Frontal cortex (tissue), 4 donors: ENCODE measurements around the gene SKAP2. TPM values are rescaled to one million over a fixed set of nuclear protein-coding genes. Genes with fewer than 3 reads are reported as not detected.

Experiments
- DNase-seq, 2 donors: peaks; one replicate each; pipeline ENCODE4 v3.0.0; 2012; ENCODE audit warnings: low spot score in 2 of 2
- FAIRE-seq: peaks from 2 replicates; lab custom pipeline; 2012; peaks lifted over from hg19 to GRCh38; lab: Jason Lieb, UNC
- total RNA-seq: library from RNA; depleted of rRNA; stranded (reverse); fragments of >200 nt; gene quantifications from one replicate; pipeline ENCODE4 v1.2.3, GENCODE V29; 2014
- donor health status: control.
- donor health status: control.
- donor health status: control.

The SKAP2 gene, protein sequence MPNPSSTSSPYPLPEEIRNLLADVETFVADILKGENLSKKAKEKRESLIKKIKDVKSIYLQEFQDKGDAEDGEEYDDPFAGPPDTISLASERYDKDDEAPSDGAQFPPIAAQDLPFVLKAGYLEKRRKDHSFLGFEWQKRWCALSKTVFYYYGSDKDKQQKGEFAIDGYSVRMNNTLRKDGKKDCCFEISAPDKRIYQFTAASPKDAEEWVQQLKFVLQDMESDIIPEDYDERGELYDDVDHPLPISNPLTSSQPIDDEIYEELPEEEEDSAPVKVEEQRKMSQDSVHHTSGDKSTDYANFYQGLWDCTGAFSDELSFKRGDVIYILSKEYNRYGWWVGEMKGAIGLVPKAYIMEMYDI
- total RNA-seq: 11.0 TPM

DNA sequence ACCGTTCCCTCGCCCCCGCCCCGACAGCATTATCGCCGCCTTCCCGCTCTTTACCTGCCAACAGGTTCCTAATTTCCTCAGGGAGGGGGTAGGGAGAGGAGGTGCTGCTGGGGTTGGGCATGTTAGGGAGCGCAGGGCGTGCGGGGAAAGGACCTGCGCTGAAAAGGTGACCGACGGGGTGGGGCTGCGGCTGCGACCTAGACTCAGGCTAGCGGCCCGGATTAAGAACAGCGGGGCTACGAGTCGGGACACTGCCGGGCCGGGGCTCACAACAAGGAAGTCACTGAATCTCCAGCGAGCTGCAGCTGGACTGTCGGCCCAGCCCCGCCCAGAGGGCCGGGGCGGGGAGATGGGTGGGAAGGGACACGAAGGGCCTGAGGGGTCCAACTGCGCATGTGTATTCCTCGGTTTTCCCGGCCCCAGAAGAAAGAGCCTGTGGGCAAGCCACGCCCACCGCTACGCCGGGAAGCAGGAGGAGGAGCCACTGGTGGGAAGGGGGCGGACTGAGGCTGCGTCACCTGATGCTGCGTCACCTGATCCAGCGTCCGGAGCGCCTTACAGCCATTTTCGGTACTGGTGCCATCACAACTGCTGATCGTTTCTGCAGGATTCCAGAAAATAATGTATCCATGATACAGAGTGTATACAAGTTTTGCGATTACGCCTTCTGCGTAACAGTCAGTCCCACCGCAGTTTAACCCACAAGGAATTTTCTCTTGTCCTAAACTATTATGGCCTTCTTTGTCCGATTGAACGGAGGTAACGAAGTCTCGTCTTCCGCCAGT lies at the start of gene SKAP2:
Gene SKAP2 (minus strand): TSS at position 282 of the 785 bp plus-strand sequence. CDS start 161 bp downstream, at position 121.
- FAIRE-seq (peak; percentile 3), DNase-seq (peak; percentile 70 to 85)

DNA sequence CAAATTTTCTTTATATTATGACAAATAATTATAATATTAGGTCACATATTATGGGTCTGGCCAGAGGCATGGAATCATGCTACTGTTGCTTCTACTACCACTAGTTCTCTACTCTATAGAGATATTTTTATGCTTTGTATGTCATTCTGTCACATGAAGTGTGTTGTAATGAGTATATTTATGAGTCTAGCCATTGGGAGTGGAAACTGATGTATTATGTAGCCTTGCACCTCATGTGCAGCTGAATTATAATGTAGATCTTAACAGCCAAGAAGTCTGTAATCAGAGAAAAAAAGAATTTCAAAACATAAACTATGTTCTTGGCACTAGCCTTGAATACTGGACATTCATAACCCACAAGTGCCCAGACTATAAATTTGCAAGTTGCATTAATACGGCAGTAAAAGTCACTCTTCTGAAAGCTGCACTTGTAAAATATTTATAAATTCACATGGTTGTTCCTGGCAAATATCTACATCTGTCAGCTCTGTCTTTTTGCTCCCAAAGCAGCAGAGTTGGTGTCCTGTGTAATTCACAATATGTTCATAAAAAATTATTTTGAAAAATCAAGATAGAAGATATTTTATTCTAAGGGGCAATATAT lies 48.6 kb upstream of the SKAP2 start:
- DNase-seq (no peak), FAIRE-seq (no peak)

DNA sequence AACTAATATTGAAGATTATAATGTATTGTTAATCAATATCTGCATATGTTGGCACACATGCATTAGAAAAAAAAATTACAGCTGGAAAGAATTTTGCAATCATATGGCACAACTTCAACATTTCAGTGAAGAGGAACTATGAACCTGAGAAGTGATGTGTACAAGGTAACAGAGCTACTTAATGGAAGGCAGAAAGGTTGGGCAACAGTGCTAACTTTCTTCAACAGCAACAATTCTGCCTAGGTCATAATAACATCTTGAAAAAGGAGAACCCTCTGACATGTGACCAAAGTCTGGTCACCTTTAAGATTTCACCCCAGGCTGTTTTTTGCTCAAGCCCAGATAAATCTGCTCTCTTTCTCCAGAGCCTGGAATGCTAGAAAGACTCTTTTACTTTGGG lies 47.9 kb upstream of the SKAP2 start:
- DNase-seq (no peak), FAIRE-seq (no peak)

DNA sequence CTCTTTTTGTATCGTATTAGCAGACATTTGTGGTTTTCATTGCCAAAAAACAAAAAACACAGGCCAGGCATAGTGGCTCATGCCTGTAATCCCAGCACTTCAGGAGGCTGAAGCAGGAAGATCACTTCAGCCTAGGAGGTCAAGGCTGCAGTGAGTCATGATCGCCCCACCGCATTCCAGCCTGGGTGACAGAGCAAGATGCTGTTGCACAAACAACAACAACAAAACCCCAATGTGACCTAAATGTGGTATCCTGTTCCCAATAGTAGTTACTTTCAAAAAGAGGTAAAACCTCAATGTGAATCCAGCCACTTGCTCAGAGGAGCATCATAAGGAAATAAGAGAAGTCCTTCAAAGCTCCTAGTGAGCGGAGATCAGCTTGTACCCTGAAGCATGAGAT lies 45.8 kb upstream of the SKAP2 start:
- FAIRE-seq: no peak
- no peak for DNase-seq

DNA sequence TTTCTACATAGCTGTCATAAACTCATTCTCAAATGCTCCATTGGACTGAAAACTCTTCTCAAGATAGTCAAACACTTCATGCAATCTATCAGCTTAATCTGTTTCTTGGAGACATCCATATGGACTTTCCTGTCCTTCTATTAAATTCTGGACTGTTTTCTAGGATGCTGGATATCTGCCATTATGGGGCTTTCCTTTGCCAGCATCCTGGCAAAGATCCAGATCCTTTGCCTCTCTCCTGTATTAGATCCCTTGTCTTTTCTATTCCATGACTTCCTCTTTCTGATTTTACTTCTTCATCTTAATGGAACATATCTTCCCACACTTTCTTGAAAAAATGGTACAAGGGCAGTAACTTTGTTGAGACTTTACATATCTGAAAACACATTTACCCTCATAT lies 35.9 kb upstream of the SKAP2 start:
- DNase-seq (no peak), FAIRE-seq (no peak)

DNA sequence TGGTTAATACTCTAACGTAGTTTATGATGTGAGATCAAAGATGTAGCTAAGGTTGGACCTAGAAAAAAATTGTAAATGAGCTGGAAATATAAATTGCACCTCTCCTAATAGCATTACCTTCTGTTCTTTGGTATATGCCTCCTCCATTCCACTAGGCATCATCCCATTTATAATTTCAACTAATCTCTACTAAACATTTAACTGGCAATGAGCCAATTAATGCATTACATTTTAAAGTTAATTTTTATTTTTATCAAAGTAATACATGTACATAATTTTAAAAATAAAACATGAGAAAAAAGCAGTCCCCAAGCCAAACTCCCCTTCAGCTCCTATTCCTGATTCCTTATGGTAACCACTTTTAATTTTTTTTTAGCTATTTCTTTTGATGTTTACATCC lies 35.1 kb upstream of the SKAP2 start:
- no peak for FAIRE-seq
- no peak for DNase-seq

DNA sequence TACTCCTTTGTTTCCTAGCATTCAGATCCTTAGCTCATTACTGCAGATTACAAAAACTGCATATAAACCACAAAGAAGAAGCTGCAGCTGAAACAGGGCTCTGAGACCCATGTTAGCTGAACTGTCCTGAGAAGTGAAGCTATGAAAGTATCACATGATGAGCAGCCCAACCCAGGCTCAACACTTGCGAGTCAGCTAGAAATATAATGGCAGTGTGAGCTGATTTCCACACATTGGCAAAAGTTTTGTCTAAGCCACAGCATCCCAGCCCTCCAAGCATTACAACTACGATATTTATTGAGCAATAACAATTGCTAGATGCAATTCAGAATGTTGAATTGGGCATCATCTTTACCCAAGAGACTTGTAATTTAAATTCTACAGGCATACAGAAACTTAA lies 34.5 kb upstream of the SKAP2 start:
- no peak for FAIRE-seq

DNA sequence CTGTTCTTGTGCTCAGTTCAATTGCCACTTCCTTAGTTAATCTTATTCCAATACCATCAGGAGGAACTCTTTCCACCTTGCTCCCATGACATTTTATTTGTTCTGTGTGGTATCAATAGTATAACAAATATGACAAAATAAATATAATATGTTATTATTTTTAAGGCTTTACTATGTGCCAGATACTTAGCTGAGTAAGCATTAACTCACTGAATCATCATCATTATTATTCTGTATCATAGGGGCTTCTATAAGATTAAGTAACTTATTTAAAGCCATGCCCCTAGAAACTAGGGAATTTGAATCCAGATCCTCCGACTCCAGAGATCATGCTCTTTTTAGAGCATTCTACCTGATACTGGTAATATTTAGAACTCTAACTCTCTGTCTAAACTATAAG lies 33.5 kb upstream of the SKAP2 start:
- DNase-seq: no peak
- no peak for FAIRE-seq

More for the DNA sequence above, 34.5 kb upstream of the SKAP2 start:
- no peak for DNase-seq

DNA sequence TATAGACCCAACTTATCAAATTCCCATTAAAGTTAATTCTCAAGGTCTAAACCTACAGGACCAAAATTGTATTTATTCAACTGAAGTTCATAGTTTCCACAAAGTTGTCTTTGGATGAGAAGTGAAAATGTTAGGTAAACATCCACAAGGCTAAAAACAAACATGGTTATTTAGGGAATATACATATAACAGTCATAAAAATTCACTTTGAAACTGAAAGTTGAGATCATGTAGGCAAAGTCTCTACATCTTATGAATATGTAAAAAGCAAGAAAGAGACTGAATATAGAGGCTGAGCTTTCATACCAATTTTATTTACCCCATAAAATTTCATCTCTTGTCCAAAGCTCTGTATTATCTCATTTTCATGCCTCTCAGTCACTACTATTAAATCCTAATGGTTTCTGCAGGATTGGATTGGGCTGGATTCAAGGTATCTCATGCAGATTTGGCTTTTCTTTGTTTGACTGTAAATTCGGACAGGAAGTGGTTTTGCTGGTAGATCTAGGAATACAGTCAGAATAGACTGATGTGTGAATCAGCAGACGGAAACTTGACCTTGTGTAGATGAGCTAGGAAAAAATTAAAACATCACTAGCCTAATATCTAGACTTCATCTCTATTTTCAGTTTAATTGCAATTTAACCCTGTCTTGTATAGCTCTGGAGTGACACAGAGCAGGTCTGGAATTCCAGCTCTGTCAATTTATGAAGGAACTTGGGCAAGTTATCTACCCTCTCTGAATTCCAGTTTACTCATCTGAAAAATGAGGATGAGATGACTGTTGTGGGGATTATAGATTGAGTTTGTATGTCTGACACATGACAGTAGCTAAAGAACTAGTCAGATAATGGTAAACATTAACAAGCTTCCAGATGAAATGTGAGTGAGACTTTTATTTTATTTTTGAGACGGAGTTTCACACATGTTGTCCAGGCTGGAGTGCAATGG lies 27.3 kb upstream of the SKAP2 start:
- no peak for DNase-seq
- no peak for FAIRE-seq

DNA sequence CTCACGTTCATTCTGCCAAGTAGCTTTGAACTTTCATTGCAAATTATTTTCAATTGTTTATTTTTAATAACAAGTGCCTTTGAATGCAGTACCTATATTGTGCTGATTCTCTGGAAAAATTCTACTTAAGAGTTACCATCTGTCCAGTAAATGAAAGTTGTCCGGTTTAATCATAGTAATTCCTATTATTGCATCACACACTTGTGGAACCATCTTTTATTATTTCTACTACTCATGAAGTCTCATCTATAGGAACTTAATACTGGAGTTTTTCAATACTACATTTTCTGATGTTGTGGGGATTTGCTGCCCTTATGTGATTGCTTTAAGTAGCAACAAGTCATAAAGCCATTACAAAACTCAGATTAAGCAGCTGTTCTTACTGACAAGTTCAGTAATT lies 16.5 kb upstream of the SKAP2 start:
- FAIRE-seq (no peak), DNase-seq (no peak)

DNA sequence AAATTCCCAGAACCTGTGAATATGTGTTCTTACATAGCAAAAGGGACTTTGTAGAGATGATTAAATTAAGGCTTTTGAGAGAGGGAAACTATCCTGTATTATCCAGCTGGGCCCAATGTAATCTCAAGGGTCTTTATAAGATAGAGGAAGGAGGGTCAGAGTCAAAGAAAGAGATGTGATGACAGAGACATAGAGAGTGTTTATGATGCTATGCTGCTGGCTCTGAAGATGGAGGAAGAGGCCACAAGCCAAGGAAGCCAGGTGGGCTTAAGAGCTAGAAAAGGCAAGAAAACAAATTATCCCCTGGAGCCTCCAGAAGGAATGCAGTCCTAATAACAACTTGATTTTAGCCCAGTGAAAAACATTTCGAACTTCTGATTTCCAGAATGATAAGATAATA lies 15.3 kb upstream of the SKAP2 start:
- DNase-seq (no peak), FAIRE-seq (no peak)

DNA sequence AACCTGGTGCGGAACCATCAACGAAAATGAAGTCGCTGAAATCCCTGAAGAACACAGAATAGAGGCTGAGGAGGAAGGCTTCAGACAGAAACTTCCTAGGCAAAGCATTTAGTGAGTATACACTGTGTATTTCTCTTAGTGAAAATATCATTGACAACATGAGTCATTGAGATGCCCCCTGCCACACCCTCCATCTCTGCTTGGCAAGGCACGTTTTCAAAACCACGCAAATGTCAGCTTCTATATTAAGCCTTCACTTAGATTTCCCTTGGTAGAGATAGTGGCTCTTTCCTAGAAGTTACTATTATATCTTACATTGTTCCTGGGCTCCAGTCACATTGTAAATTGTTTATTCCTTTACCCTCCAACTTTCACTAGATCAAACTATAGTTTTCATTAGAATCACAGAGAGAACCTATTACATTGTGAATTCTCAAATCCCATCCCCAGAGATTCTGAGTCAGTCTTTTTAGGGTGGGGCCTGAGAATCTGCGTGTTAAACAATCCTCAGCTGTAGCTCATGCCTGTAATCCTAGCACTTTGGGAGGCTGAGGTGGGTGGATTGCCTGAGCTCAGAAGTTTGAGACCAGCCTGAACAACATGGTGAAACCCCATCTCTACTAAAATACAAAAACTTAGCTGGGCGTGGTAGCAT lies 4.6 kb upstream of the SKAP2 start:
- DNase-seq (no peak), FAIRE-seq (no peak)

DNA sequence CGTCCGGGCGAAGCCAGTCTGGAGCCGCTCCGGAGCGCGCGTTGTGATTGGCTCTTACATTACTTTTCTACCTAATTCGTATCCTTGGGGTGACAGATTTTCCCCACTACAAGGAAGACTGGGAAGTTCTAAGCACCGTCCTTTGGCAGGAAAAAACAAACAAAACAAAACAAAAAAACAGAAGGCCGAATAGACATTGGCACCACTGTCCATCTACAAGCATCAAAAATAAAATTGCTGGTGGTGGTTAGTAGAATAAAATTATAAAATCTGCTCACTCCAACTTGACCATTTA lies 651 bp upstream of the SKAP2 start:
- DNase-seq (peak in 1 of 2 donors; percentile 43), FAIRE-seq (no peak)

DNA sequence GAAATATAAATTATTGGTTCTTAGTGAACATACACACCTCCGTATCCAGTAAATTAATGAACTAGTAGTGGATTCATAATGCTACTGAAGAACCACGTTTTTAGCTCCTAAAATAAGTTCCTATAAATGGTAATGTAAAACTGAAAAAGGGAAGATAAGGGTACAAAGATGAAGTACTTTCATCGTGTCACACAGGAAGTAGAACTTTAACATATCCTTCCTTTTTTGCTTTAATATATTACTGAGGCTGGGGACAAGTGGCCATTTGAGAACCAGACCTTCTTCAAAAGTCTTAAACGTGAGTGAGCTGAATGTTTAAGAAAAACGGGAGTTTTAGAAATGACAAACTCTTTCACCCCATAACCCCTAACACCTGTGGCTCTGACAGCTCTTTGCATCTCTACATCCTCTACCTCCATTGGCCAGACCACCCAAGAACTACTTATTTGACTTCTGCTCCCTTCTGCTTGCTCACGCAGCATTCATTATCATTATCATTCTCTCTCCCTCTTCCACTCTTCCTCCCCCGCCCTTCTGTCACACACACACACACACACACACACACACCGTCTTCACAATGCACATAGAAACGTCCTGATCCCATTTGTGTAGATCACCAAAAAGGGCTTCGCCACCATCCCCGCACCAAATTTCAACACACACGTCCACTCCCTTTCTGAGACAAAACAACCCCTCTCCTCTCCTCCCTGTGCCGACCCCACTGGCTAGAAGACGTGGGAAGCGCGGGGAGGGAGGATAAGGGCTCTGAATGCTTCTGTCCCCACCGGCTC lies 677 bp downstream of the SKAP2 start:
- FAIRE-seq (no peak), DNase-seq (no peak)

DNA sequence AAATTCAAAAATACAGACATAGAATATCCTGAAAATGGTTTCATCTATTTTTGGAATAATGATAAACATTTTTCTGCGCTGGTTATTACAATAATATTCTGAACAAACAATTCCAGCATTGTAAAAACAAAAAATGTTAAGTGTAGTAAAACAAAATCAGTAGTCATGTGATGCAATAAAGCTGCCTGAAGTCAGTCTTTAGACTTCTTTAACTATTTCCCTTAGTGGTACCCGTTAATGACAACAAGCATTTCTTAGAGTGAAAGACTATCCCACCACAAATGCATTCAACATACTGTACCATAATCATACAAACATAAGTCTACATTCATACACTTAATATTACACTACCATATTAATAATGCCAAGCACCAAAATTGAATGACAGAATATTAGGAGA lies 1.6 kb downstream of the SKAP2 start:
- FAIRE-seq: no peak
- DNase-seq: no peak

DNA sequence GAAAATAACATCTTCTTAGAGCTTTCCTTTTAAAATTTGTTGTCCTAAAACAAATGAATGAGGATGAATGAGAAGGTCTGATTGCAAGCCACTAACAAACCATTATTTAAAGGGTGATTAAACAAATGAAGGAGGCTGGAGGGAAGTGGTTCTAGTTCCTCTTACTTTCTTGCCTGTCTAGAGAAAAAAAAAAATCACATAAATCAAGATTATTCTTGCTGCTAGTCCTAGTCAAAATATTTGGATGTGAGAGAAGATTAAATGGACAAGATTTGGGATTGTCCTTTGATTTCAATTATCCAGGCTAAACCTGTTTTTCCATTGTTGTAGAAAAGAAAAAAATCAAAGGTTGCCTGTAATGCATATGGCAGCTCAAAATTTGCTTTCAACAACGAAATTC lies 3.3 kb downstream of the SKAP2 start:
- FAIRE-seq: no peak
- no peak for DNase-seq

DNA sequence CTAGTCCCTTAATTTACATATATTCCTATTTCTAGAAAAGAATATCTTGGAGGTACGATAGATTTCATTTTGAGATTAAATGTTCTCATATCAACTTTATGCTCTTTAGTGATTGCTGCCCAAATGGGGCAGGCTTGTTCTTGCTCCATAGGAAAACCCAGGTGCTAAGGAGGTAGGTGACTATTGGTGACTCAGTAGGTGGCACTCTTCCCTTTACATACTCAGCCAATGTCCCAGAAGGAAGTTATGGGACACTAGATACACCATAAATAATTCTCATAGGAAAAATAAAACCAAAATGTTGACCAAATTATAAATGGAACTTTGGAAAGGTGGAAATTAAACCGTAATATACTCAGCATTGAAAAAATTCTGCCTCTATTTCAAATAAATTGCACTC lies 4.0 kb downstream of the SKAP2 start:
- FAIRE-seq: no peak

DNA sequence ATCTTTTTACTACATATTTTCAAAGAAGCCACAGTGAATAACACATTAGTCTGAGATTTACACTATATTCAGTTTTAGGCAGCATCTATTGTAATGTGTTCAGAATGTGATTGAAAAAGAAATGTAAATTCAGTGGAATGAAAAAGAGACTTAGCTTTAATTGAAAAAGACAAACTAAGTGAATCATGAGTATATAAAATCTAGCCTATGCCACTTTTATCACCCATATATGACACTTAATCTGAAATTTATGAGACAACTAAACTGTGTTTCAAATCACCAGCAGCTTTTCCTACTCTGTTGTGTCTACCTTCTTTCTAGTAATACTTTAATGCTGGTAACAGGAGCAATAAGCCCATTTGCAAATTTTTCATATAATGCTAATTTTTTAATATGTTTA lies 4.7 kb downstream of the SKAP2 start:
- DNase-seq (no peak), FAIRE-seq (no peak)

More for the DNA sequence above, 4.0 kb downstream of the SKAP2 start:
- no peak for DNase-seq

DNA sequence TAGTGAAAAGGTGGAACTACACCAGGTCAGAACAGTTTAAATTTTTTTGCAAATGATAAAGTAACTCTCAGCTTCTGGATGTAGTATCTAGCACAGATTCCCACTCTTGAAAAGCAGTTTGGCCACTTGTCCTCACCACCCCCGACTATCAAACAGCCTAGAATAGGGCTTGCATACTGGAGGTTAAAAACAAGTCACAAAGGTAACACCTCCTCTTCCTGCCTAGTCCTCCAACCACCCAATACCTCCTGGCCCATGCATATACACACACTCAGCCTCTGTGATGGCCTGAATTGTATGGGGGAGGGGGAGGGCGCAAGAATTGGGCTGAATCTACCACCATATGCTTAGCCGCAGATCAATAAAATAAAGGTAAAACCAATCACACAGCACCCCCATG lies 5.7 kb downstream of the SKAP2 start:
- FAIRE-seq (no peak), DNase-seq (no peak)
